Measurements from ENCODE around the gene DCAF12L1. TPM values are rescaled to one million over a fixed set of nuclear protein-coding genes. Genes with fewer than 3 reads are reported as not detected.

Gene DCAF12L1
- total RNA-seq, result not detected in 2 replicates

DNA sequence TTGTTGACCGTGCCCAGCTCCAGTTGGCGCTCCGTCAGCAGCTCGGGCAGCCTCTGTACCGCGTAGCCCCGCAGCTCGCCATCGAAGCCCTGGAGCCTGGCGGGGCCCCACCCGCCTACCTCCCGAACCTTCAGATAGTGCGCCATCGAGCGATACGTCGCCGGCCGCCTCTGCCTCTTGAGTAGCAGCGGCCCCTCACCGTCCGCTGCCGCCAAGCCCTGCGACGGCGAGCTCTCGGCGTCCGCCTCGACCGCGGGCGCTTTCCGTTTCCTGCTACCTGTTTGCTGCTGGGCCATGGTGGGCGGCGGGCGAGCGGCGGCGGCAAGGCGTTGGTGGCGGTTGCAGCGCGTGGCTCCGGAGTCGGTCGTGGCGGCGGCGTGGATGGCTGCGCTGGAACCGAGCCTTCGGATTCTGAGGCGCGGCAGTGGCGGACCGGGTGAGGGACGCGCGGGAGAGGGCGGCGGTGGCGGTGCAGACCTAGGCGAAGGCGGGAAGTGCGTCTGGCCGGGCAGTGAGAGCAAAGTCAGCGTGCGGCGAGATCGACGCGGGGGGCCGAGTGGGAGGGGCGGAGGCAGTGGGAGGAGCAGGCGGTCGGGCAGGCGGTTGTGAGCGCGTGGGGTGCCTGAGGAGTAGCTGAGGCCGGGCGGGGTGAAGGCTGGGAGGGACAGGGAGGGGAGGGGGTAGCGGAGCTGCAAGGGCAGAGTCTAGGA, at the start of gene DCAF12L1:
Gene DCAF12L1 (minus strand): TSS at position 502 of the 710 bp plus-strand sequence. CDS start 206 bp downstream, at position 296.

Data from smooth muscle cell of bladder (primary cell).